H1 (cell line): ENCODE data around the gene CPZ. TPM values are rescaled to one million over a fixed set of nuclear protein-coding genes. Genes with fewer than 3 reads are reported as not detected.

ENCODE experiments used
- CTCF ChIA-PET: fragments of 300-600 bp; sonication (Branson Sonifier 250); formaldehyde crosslinking; loops from one replicate; lab custom pipeline; 2021; ENCODE audit not compliant: partially characterized antibody; lab: Charles Lee
- POLR2A ChIA-PET: fragments of 300-600 bp; sonication (Branson Sonifier 250); formaldehyde crosslinking; loops from one replicate; lab custom pipeline; 2021; ENCODE audit warnings: inconsistent platforms; ENCODE audit not compliant: partially characterized antibody; lab: Charles Lee
- DNase-seq, 2 experiments: peaks; one replicate each; pipeline versions ENCODE4 v3.0.0 to v3.0.0-alpha.2; 2010 to 2022; ENCODE audit warnings: low spot score in 2 of 2, low read depth in 1 of 2, mixed read lengths in 1 of 2
- FAIRE-seq: peaks from 2 replicates; lab custom pipeline; 2011; peaks lifted over from hg19 to GRCh38; lab: Jason Lieb, UNC
- H2AFZ ChIP-seq: 2 replicates; pipeline ENCODE4 v1.8.1; 2012; ENCODE audit warnings: low read length, inconsistent platforms
- H2AK5ac ChIP-seq: 2 replicates; pipeline ENCODE4 v1.6.1; 2013; ENCODE audit warnings: low read depth, low read length
- H2BK120ac ChIP-seq: replicated peaks from 2 replicates; pipeline ENCODE3; 2013; ENCODE audit warnings: low read depth, low read length, inconsistent platforms
- H2BK12ac ChIP-seq: 2 replicates; pipeline ENCODE4 v1.6.1; 2013; ENCODE audit warnings: low read depth, low read length
- H2BK15ac ChIP-seq: 2 replicates; pipeline ENCODE4 v1.6.1; 2013; ENCODE audit warnings: low read length
- H2BK20ac ChIP-seq: 2 replicates; pipeline ENCODE4 v1.6.1; 2013; ENCODE audit warnings: low read length
- H2BK5ac ChIP-seq: 2 replicates; pipeline ENCODE4 v1.6.1; 2013; ENCODE audit warnings: low read depth, low read length
- H3K14ac ChIP-seq: 2 replicates; pipeline ENCODE4 v1.6.1; 2013; ENCODE audit warnings: inconsistent platforms; ENCODE audit not compliant: insufficient read length
- H3K18ac ChIP-seq: 2 replicates; pipeline ENCODE4 v1.6.1; 2013; ENCODE audit warnings: low read length; ENCODE audit errors: extremely low read depth
- H3K23ac ChIP-seq: 2 replicates; pipeline ENCODE4 v1.6.1; 2013; ENCODE audit warnings: inconsistent platforms; ENCODE audit not compliant: insufficient read length
- H3K23me2 ChIP-seq: 2 replicates; pipeline ENCODE4 v1.6.1; 2013; ENCODE audit warnings: low read depth, low read length
- H3K27ac ChIP-seq: 2 replicates; pipeline ENCODE4 v1.6.1; 2011; ENCODE audit warnings: low read depth, low read length, inconsistent platforms
- H3K27me3 ChIP-seq, 4 experiments: replicated peaks in 1 of 4; 1 replicate in 1 of 4; 2 replicates in 3 of 4; pipeline versions ENCODE4 v1.6.1 to v1.8.1; 2011 to 2013; ENCODE audit warnings: low read length in 3 of 4, mild to moderate bottlenecking in 3 of 4, inconsistent platforms in 2 of 4, mixed read lengths in 2 of 4, moderate library complexity in 1 of 4; ENCODE audit not compliant: control insufficient read depth in 3 of 4, insufficient read depth in 3 of 4; ENCODE audit errors: extremely low read depth in 1 of 4
- H3K36me3 ChIP-seq, 4 experiments: 2 replicates each; pipeline versions ENCODE4 v1.6.1 to v1.8.1; 2011 to 2013; ENCODE audit warnings: mild to moderate bottlenecking in 4 of 4, low read length in 3 of 4, moderate library complexity in 2 of 4, control low read depth in 1 of 4, inconsistent platforms in 1 of 4; ENCODE audit not compliant: insufficient read depth in 4 of 4, control insufficient read depth in 2 of 4
- H3K4ac ChIP-seq: replicated peaks from 2 replicates; pipeline ENCODE3; 2013; ENCODE audit warnings: low read length, low read depth, mixed read lengths, inconsistent platforms; ENCODE audit not compliant: insufficient read length
- H3K4me1 ChIP-seq, 4 experiments: replicated peaks in 1 of 4; 1 replicate in 1 of 4; 2 replicates in 3 of 4; pipeline versions ENCODE4 v1.6.1 to v1.8.1; 2011 to 2013; ENCODE audit warnings: low read length in 3 of 4, inconsistent platforms in 2 of 4, mixed read lengths in 1 of 4; ENCODE audit not compliant: insufficient read depth in 4 of 4, control insufficient read depth in 3 of 4
- H3K4me2 ChIP-seq, 2 experiments: 2 replicates each; pipeline versions ENCODE4 v1.6.1 to v1.8.1; 2011 to 2013; ENCODE audit warnings: low read depth in 2 of 2, low read length in 2 of 2, control low read depth in 1 of 2, inconsistent platforms in 1 of 2, mild to moderate bottlenecking in 1 of 2; ENCODE audit not compliant: insufficient read depth in 1 of 2
- H3K4me3 ChIP-seq, 4 experiments: fragments of 200-600, 300-600 bp in 1 of 4; sonication (generic), shearing (Covaris generic), sonication (Bioruptor Twin) in 1 of 4; 2 replicates each; pipeline versions ENCODE4 v1.5.1 to v1.8.1; 2011 to 2016; ENCODE audit warnings: low read length in 4 of 4, low read depth in 3 of 4, control low read depth in 2 of 4, inconsistent platforms in 2 of 4, mild to moderate bottlenecking in 2 of 4, mixed read lengths in 1 of 4, moderate library complexity in 1 of 4; ENCODE audit not compliant: insufficient read depth in 2 of 4; ENCODE audit errors: extremely low read depth in 1 of 4
- H3K56ac ChIP-seq: replicated peaks from 2 replicates; pipeline ENCODE3; 2013; ENCODE audit warnings: low read depth, mild to moderate bottlenecking, mixed read lengths, low read length, inconsistent platforms; ENCODE audit not compliant: insufficient read length
- H3K79me1 ChIP-seq: 2 replicates; pipeline ENCODE4 v1.6.1; 2013; ENCODE audit warnings: low read depth, low read length, control low read depth
- H3K79me2 ChIP-seq, 2 experiments: 2 replicates each; pipeline versions ENCODE4 v1.6.1 to v1.8.1; 2012 to 2013; ENCODE audit warnings: low read length in 2 of 2, mild to moderate bottlenecking in 2 of 2, inconsistent platforms in 1 of 2; ENCODE audit not compliant: insufficient read depth in 2 of 2, control insufficient read depth in 1 of 2
- H3K9ac ChIP-seq, 4 experiments: replicated peaks in 1 of 4; 1 replicate in 1 of 4; 2 replicates in 3 of 4; pipeline versions ENCODE4 v1.6.1 to v1.8.1; 2011 to 2013; ENCODE audit warnings: low read depth in 3 of 4, low read length in 3 of 4, control low read depth in 2 of 4, mild to moderate bottlenecking in 2 of 4, moderate library complexity in 2 of 4, inconsistent platforms in 1 of 4; ENCODE audit errors: extremely low read depth in 1 of 4
- H3K9me3 ChIP-seq, 2 experiments: 2 replicates each; pipeline versions ENCODE4 v1.6.1 to v1.8.1; 2012 to 2013; ENCODE audit warnings: mild to moderate bottlenecking in 2 of 2, moderate library complexity in 2 of 2, control low read depth in 1 of 2, inconsistent platforms in 1 of 2, low read depth in 1 of 2, low read length in 1 of 2, mixed read lengths in 1 of 2; ENCODE audit not compliant: insufficient read depth in 2 of 2
- H4K20me1 ChIP-seq, 2 experiments: replicated peaks in 1 of 2; 2 replicates each; pipeline versions ENCODE3 to v1.8.1; 2011 to 2013; ENCODE audit warnings: inconsistent platforms in 2 of 2, low read length in 2 of 2, mild to moderate bottlenecking in 1 of 2; ENCODE audit not compliant: insufficient read depth in 2 of 2, control insufficient read depth in 1 of 2
- H4K5ac ChIP-seq: 2 replicates; pipeline ENCODE4 v1.6.1; 2013; ENCODE audit warnings: low read length, low read depth, mixed read lengths, inconsistent platforms; ENCODE audit not compliant: insufficient read length
- H4K8ac ChIP-seq: 2 replicates; pipeline ENCODE4 v1.8.0; 2013; ENCODE audit warnings: mild to moderate bottlenecking, moderate library complexity, low read length, inconsistent platforms; ENCODE audit not compliant: insufficient read depth; ENCODE audit errors: extremely low read depth
- H4K91ac ChIP-seq: replicated peaks from 2 replicates; pipeline ENCODE3; 2013; ENCODE audit warnings: low read length, mixed read lengths, inconsistent platforms; ENCODE audit not compliant: insufficient read length
- EGR1 ChIP-seq: IDR thresholded peaks from 2 replicates; pipeline ENCODE4 v1.6.1; 2011; ENCODE audit warnings: low read depth, low read length, borderline replicate concordance
- TCF12 ChIP-seq: IDR thresholded peaks from 2 replicates; pipeline ENCODE4 v1.6.1; 2011; ENCODE audit warnings: low read depth, mild to moderate bottlenecking, low read length
- TEAD4 ChIP-seq: IDR thresholded peaks from 2 replicates; pipeline ENCODE4 v1.6.1; 2012; ENCODE audit warnings: low read depth, low read length, inconsistent platforms, mixed read lengths
- WGBS, 2 experiments: shearing (Covaris generic) in 1 of 2; methylation state at CpG; one replicate each; pipeline versions ENCODE4 v1.1.6 to v1.1.7; 2013 to 2015; ENCODE audit warnings: low lambda C conversion rate in 2 of 2, mixed read lengths in 2 of 2, inconsistent platforms in 1 of 2, low coverage in 1 of 2, missing lambda C conversion rate in 1 of 2; ENCODE audit not compliant: insufficient replicate concordance in 2 of 2, insufficient coverage in 1 of 2, insufficient read length in 1 of 2; ENCODE audit errors: extremely low coverage in 1 of 2, missing lambda C conversion rate in 1 of 2; 5-methylcytosine and 5-hydroxymethylcytosine counted together
- polyA plus RNA-seq, 7 experiments: library from polyadenylated mRNA; depleted of rRNA in 3 of 7; stranded (reverse) in 5 of 7; unstranded in 2 of 7; fragments of >200 nt in 5 of 7; fragments of 200-250 nt in 2 of 7; gene quantifications; 1 replicate in 5 of 7; 2 replicates in 1 of 7; 4 replicates in 1 of 7; pipeline versions ENCODE4 v1.2.1 to v1.2.3, GENCODE V29; 2011 to 2013; ENCODE audit warnings: missing spikeins in 2 of 7, mixed read lengths in 2 of 7
- total RNA-seq: library from RNA; stranded (reverse); fragmentation: NEBNext Ultra II Directional; extraction: Animal tissue kit (Norgen Biotek cat#: 25700); gene quantifications from 2 replicates; pipeline ENCODE4 v1.2.1, GENCODE V29; 2021

The CPZ gene
- total and polyA plus RNA-seq, 2 of the 8 experiments (the other 6 are each of a cell fraction or from before 2014, with no cell fraction given): 28.8 to 40.7 TPM

DNA sequence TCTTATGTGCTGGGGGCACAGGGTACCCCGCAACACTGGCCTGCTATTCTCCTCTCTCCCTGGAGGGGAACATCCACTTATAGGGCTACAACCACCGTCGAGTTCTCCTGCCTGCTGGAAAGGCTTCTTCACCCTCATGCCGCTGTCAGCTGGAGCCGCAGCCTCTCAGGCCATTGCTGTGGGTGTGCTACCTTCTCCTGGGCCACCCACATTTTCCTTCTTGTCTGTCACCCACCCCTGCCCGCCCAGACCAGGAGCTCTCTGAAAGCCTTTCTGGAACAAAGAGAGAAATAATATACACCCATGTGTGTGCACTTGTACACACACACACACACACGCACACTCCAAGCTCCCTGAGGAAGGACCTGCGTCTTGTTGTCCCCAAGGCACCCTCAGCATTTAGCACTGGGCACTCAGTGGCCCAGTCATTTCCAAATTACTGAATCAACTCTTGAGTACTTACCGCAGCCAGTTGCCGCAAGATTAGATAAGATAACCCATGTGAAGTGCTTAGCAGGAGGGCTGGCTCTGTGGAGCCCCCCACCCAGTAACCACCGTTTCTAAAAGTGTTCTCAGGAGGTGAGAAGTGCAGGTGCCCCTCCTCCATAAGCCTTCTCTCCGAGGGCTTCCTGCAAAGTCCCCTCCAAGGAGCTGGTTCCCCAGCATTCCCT, 50.2 kb downstream of the CPZ start:
- FAIRE-seq (no peak), DNase-seq (no peak)
- no peak overlapping the region for H2AFZ ChIP-seq
- H3K4ac ChIP-seq: no peak overlapping the region
- H3K14ac ChIP-seq: no peak overlapping the region
- POLR2A ChIA-PET: no interaction called here
- no peaks in the 10 kb centered on the region for H3K36me3 ChIP-seq
- no peak overlapping the region for H3K56ac ChIP-seq
- H4K91ac ChIP-seq: no peak overlapping the region
- H3K18ac ChIP-seq: no peak overlapping the region
- no peak overlapping the region for H3K4me2 ChIP-seq
- H3K23ac ChIP-seq: no peak overlapping the region
- no peak overlapping the region for H2BK12ac ChIP-seq
- no peaks in the 10 kb centered on the region for H3K79me1 ChIP-seq
- 84% methylated on average over 12 of the region's 12 CpGs; no CpG with 5 or more reads in 1 of the 2 experiments for WGBS, 2 experiments
- H4K8ac ChIP-seq: no peak overlapping the region; the same call in 1 of the 2 replicates
- H2AK5ac ChIP-seq: no peak overlapping the region
- H2BK120ac ChIP-seq: no peak overlapping the region
- H3K4me1 ChIP-seq: peaks cover 0 to 2% (median 0%) of the 10 kb centered on the region in 4 experiments; a peak in 3 of 7 replicates
- CTCF ChIA-PET: interaction anchor here (0.7 to 1.8 kb wide), 2 partner anchors 244 to 275 kb away, joined by 3 to 4 read pairs; no protein-coding TSS in a partner anchor
- H3K9ac ChIP-seq: no peak overlapping the region
- no peaks in the 10 kb centered on the region for H3K79me2 ChIP-seq
- H3K23me2 ChIP-seq: no peaks in the 10 kb centered on the region
- H3K4me3 ChIP-seq: no peak overlapping the region
- no peaks in the 10 kb centered on the region for H3K27me3 ChIP-seq
- H4K20me1 ChIP-seq: no peaks in the 10 kb centered on the region
- H4K5ac ChIP-seq: no peak overlapping the region
- H3K27ac ChIP-seq: no peak overlapping the region
- H2BK15ac ChIP-seq: no peak overlapping the region
- H3K9me3 ChIP-seq: no peaks in the 10 kb centered on the region
- TF ChIP-seq TCF12 (no peak), EGR1 (no peak), TEAD4 (no peak)
- TF ChIP-seq, all 59 proteins: peak for 0
- Histone ChIP-seq H2BK5ac (no peak overlapping the region), H2BK20ac (no peak overlapping the region)
